ENCODE results near the gene RFC1.
"Not testable (repeated sequence)": the region's sequence is repeated elsewhere in the genome, so short reads cannot be mapped to it uniquely, and the experiment has no call there.

The RFC1 gene

GRCh38 chr4:39302901-39303300 lies 63.3 kb downstream of the RFC1 start:
- DNase-seq, result no peak

- DNase-seq, result no peak
Observed at GRCh38 chr4:39295784-39296183, 70.4 kb downstream of the RFC1 start.

DNA sequence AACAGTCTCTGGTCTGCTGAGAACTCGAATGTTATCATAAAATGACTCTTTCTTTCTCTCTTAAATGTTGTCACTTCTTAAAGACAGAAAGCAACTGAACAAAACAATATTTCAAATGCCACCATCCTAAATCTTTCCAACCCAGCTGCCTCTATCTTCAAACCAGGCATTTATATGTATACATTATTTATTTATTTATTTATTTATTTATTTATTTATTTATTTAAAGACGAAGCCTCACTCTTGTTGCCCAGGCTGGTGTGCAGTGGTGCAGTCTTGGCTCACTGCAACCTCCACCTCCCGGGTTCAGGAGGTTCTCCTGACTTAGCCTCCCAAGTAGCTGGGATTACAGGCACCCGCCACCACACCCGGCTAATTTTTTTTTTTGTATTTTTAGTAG lies 73.7 kb downstream of the RFC1 start:
- DNase-seq, result not testable (repeated sequence)

DNA sequence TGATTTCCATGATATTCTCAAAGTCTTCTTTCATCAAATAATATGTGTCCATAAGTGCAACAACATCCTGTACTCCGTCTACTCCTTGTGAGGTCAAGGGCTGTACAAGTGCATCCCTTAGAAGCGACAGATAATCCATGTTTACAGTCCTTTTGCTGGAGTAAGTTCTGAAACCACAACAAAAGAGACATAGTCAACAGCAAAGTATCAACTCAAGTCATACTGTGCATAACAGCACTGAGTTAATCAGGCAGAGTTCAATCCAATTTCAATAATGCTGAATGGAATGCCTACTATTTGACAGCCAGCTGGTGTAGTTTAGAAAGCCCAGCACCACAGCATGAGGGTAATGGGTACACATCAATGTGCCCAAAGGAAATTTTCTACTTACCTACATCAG lies 74.5 kb downstream of the RFC1 start:
- DNase-seq, result no peak

DNA sequence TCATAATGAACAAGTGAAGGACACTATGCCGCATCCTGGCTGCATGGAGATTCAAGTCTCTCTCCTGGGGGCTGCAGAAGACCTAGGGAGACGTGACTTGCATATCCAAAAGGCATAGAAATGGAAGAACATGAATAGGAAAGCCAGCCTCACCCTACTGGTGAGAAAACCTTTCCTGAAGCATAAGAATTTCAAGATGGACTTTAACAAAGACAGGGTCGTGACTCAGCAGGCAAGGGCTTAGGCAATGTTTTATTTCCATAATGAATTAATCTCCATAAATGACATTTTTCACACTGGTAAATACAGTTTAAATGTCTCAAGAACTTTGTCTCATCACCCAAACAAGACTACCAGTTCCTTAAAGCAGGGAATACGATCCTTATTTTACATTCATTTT lies 78.9 kb downstream of the RFC1 start:
- no peak for DNase-seq

- DNase-seq, result no peak
Observed at GRCh38 chr4:39286263-39286662, 79.9 kb downstream of the RFC1 start.

GRCh38 chr4:39285853-39286252 lies 80.3 kb downstream of the RFC1 start:
- DNase-seq, result no peak

DNA sequence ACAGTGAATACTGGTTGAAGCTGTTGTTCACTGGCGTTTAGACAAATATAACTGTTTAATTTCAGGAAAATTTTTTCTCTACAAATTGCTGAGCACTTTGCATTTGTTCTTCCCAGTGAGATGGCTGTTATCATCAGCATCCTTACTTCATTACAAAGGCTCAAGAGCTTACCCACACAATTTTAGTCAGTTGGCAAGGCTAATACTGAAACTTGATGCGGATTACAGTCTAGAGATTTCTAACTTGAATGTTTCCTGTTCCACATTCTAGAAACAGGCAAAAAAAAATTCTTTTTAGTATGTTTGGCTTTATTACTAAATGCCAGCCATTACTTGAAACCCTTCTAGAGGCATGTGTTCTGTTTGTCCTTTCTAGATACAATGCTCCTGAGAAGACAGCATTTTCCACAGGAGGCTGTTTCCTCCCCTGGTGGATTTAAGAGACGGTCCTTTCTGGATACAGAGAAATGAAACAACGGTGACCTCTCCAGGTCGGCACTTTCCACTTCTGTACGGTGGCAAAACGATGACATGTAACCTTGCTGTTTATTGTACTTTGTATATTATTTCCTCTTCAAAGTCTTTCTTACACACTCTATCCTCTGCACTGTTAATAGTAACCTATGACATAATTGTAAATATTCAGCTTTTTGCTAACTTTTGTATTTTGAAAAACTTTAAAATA lies 80.9 kb downstream of the RFC1 start:
- DNase-seq, result no peak

- DNase-seq, result no peak
Observed at GRCh38 chr4:39280770-39281169, 85.4 kb downstream of the RFC1 start.

GRCh38 chr4:39279416-39279815 lies 86.7 kb downstream of the RFC1 start:
- no peak for DNase-seq

DNA sequence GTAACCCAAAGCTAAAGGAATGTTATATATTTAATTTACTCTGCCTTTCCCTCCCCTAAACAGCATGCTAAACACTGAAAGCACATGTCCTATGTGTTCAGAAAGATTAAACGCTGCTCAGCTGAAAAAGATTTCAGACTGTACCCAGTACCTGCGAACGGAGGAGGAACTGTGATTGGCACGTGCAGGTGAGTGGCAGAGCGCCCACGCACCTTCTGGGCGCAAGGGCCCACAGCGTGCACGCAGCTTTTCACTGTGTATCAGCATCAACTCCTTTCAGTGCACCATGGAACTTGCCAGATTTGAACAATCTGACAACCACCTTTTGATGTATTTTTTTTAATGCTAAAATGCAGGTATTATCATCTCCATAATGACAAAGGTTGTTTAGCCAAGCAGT lies 87.7 kb downstream of the RFC1 start:
- no peak for DNase-seq

DNA sequence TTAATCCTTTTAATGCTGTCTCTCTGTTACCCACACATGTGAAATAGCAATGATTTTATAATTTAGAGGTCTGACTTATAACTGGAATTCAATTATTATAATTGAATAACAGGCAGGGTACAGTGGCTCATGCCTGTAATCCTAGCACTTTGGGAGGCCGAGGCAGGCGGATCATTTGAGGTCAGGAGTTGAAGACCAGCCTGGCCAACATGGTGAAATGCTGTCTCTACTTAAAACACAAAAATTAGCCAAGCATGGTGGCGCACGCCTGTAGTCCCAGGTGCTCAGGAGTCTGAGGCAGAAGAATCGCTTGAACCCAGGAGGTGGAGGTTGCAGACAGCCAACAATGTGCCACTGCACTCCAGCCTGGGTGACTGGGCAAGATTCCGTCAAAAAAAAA lies 88.5 kb downstream of the RFC1 start:
- DNase-seq, result not testable (repeated sequence)

- no peak for DNase-seq
Observed at GRCh38 chr4:39274503-39274902, 91.7 kb downstream of the RFC1 start.

GRCh38 chr4:39263895-39264294 lies 102.3 kb downstream of the RFC1 start:
- DNase-seq, result no peak

DNA sequence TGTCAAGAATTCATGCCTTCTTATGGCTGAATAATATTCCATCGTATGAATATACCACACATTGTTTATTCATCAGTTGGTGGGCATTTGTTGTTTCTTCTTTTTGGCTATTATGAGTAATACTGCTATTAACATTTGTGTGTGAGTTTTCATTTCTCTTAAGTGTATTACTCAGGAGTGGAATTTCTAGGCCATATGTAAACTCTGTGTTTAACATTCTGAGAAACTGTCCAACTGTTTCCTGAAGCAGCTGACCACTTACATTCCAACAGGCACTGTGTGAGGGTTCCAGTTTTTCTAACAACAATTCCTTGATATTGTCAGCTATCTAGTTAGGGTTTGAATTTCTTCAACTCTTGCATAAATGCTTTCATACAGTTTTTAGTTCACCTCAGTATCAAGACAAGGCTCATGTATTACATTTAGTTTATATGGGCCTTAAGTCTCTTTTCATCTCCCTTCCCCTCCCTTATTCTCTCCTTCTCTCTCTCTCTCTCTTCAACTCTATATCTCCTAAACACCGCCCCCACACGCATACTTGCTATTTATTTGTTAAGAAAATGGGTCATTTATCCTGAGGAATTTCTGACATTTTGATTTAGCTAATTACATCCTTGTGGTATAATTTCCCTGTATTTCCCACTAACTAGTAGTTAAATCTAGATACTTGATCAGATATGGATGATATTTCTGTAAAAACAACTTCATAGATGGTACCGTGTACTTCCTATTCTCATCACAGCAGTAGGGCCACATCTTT lies 106.4 kb downstream of the RFC1 start:
- DNase-seq, result no peak

- DNase-seq, result no peak
Observed at GRCh38 chr4:39256436-39256835, 109.7 kb downstream of the RFC1 start.

DNA sequence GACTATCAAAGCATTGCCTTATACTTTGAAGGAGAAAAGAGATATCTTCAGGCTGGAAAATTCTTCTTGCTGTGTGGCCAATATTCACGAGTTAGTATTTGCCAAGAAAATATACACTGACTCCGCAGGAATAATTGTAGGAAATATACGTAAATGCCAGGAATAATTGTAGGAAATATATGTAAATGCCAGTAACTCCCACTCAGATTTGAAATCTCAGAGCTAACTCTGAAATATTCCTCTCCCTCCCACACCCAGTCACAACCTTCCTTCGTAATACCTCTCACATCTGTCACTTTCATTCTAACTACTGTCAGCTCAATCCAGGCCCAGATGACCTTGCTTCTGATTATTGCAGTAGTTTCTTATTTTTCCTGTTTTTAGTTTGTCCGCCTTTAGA lies 110.3 kb downstream of the RFC1 start:
- no peak for DNase-seq

DNA sequence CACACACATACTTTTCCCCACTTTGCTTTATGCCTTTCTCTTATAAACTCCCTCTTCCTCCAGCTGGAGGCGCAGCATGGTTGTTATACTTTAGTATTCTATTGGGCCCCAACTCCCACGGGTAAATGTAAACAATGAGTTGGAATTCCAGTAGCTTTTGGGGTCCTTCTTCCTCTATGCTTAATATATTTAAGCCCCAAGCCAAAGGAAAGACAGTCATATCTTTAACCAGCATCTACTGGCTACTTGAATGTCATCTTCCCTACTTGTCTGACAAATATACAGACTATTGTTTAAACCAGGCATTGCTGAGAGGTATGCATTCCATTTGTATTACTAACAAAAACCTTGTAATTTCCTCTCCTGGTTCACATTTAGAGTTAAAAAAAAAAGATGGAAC lies 110.9 kb downstream of the RFC1 start:
- DNase-seq, result no peak

DNA sequence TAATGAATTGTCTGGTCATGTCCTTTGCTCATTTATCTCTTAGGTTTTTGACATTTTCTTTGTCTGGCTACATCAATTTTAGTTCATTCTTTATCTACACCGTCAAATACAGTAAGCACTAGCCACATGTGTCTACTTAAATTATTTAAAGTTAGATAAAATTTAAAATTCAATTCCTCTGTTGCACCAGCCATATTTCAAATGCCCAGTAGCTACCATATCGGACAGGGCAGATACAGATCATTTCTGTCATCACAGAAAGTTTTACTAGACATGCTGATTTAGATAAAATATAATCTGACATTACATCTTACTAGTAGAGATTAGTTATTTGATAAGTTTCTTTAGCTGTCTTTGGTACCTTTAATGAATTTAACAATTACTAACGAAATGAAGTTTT lies 122.7 kb downstream of the RFC1 start:
- no peak for DNase-seq
